Measurements from ENCODE around the gene OIT3. TPM values are rescaled to one million over a fixed set of nuclear protein-coding genes. Genes with fewer than 3 reads are reported as not detected.

Gene OIT3
- total RNA-seq, 2 experiments from 2014 or later = not detected

DNA sequence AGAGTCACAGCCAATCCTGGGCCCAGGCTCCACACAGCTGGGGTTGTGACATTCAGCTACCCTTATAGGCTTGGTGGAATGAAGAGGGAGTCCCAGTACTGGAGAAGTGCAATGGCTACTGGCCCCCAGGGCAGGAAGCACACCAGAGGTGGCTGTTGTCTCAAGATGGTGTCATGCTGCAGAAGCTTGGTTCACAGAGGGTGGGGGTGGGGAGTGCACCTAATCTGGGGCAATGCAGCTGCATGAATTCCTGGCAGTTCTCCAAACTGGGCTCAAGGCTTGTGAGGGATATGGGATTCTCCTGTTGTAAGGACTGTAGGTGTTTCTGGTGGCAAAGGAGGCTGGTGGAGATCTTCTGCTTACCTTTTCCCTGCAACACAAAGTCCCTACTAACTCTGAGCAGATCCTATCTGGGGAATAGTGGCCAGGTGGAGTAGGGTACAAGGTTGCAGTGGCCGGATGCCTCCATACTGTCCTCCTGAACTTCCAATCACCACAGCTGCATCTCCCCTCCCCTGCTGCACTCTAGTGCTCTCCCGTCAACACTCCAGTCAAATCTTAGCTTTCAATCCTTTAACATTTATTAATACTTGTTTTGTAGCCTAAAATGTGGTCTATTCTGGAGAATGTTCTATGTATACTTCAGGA lies 88.5 kb downstream of the OIT3 start:
- no peak for ATAC-seq

More for the DNA sequence above, 88.5 kb downstream of the OIT3 start:
- DNase-seq = no peak
- CTCF ChIA-PET = no interaction called here
- H3K4me3 Mint-ChIP-seq = no peak overlapping the region
- H3K4me1 Mint-ChIP-seq = no peaks in the 10 kb centered on the region
- peaks cover 5% of the 10 kb centered on the region for H3K36me3 Mint-ChIP-seq
- peaks cover 24% of the 10 kb centered on the region for H3K9me3 Mint-ChIP-seq (ENCODE audit: low read depth)
- peaks cover 4% of the 10 kb centered on the region for H3K27me3 Mint-ChIP-seq
- no peak overlapping the region for H3K27ac Mint-ChIP-seq

Other genes with a start within 250 kb of the OIT3 start
- gene MCU, start 201.6 kb upstream of the OIT3 start, total RNA-seq = 10 to 100 TPM in 1 of 2 experiments, 1 to 10 TPM in 1; 8.7 to 13.6 TPM
- not detected for gene PLA2G12B, start 61.1 kb downstream of the OIT3 start, total RNA-seq
- 10 to 100 TPM; 29.8 to 30.5 TPM for gene P4HA1, start 203.1 kb downstream of the OIT3 start, total RNA-seq
- 1 to 10 TPM; 1.2 TPM for gene NUDT13, start 216.7 kb downstream of the OIT3 start, total RNA-seq

Data from activated CD8-positive, alpha-beta memory T cell treated with anti-CD3 and anti-CD28 coated beads, Interleukin-2, amount 10 ng/mL, durations not matched to agents 7 days and 5 days (primary cell).